GM18868 (cell line): ENCODE measurements around the gene CBX5.
A peak's percentile ranks its signal among the peaks of the same experiment; 100 is the strongest.
"Not testable (repeated sequence)": the region's sequence is repeated elsewhere in the genome, so short reads cannot be mapped to it uniquely, and the experiment has no call there.

Experiments used
- ATAC-seq: cut with Tn5 transposase; IDR thresholded peaks from one replicate; pipeline ENCODE4 v1.9.1; 2021; ENCODE audit warnings: mild to moderate bottlenecking, moderate library complexity; ENCODE audit not compliant: unreplicated experiment

Gene CBX5

DNA sequence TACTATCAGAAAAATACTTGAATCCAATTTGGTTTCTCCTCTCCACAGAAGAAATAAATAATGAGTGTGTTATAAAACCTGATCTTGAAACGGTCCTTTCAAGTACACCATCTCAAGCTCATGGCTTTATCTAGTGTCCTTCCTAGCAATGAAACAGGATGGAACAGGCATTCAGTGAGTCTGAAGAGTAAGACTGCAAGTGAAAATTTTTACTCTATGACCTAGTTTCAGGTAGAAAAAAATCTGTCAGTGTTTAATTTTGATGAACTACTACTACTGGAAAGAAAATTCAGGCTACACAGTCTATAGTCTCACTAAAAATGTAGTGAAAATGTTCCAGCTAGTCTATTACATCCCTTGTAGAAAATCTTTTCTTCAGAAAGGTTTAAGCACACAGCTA lies 7.7 kb downstream of the CBX5 start:
- ATAC-seq: no peak

DNA sequence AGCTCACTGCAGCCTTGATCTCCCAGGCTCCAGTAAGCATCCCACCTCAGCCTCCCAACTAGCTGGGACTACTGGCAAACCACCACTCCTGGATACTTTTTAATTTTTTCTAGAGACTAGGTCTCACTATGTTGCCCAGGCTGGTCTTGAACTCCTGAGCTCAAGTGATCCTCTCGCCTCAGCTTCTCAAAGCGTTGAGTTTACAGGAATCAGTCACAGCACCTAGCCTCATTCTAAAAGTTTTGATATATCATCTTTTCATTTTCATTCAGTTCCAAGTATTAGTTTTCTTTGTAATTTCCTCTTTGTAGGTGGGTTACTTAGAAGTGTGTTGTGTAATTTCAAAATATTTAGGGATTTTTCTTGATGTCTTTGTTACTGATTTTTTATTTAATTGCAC lies 9.6 kb downstream of the CBX5 start:
- no peak for ATAC-seq

DNA sequence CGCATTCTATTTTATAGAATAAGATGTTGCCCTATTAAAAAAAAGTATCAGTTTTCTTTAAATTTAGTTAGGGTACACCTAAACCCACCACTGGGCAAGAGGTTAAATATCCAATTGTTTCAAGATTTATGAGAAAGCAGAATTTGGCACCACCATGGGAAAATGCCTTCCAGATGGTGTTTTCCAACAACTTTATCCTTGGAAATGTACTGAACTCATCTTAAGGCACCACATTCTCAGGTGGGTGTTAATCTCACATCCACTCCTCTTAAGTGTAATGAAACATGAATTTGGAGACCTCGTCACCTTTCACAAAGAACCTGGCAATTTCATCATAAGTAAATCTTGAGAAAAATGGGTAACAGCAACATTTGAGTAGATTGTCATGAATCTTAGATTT lies 13.1 kb downstream of the CBX5 start:
- no peak for ATAC-seq

DNA sequence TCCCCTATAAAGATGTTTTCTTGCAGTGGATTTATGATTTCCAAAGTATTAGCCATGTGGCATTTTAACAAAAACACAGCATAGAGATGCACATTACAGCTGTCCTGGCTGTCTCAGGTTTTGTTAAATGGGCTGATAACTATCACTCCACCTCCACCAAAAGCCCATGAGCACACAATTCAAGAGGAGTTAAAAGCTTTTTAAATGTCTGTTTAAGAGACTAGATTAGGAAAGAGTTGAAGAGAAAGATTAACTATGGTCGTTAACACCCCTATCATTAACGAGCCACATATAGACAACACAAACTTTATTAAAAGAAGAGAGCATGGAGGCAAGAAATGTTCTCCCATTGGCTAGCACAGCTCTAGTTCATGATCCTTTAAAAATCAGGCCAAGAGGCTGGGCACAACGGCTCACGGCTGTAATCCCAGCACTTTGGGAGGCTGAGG lies 14.5 kb downstream of the CBX5 start:
- no peak for ATAC-seq

DNA sequence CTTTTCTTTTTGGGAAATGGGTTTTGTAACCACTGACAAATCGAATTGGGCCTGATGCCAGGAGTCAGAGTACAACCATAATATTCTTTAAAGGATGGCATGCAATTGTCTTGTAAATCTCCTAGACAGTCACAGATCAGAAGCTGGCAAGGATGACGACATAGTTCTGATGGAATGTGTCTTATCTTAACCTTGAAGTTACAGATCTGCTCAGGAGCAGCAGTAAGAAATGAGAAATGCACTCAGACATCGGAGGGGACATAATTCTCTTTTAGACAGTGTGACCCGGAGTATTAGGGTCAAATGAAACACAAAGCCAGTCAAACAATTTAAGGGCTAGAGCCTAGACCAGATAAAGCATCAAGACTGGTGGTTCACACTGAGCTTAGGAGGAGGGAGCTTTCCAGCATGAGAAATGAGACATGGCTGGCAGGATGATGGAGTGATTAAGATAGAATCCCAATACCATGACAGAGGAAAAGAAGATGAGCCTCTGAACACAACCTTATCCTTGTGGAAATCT lies 17.5 kb downstream of the CBX5 start:
- ATAC-seq: no peak

DNA sequence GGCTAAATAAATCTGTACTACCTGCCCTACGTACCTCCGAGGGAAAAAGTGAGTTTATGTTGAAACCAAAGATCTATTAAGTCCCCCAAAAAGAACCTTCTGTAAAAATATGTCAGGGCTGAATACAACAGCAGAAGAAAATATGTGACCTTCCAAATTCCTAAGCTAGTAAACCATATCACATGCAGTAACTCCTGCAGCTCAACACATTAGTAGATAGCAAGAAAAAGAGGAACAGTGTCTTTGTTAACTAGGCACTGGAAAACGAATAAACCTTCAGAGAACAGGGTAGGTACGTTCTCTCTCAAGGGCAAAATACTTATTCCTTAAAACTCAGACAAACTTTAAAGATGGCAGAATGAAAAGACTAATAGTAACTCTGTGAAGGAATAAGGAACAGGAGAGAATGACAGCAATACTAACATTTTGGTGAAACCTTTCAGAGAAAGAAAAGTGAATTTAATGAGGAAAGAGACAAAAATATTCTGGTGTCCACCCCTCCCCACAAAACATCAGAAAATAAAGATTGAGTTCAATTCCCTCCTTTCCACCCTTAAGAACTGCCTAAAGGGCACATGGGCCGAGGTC lies 18.0 kb downstream of the CBX5 start:
- ATAC-seq: no peak

DNA sequence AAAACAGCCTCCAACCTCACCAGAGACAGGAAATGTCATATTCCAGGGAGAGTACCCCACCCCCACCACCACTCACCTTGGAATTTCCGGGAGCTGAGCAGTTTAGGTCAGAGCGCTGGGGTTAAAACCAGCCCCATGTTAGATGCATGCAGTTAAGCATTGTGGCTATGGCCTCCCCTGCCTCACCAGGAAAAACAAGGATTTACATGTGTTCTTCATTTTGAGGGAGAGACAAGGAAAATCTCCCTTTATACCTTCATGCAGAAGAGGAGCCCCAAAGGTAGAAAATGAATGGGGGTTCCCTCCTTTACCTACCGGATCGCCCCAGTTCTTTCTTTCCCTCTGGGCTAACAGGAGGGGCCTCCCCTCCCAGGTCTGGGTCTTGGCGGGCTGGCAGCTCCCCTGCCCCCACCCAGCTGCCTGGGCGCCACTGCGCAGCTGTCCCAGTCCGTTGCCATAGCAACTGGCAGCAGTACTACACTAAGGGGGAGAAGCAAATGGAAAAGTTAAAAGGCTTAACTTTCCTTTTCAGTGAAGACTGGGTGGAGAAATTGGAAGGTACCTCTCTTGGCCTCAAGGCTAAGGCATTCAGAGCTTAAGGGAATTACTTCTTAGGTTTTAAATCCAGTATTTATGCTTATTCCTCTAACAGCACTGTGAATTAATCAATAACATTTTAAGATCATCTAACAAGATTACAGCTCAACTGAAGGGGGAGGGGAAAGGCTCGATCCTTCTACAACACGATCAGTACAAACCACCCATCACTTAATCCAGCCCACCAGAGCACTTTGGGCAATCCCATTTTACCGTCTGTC lies 20.5 kb downstream of the CBX5 start:
- peak; percentile 93 for ATAC-seq

DNA sequence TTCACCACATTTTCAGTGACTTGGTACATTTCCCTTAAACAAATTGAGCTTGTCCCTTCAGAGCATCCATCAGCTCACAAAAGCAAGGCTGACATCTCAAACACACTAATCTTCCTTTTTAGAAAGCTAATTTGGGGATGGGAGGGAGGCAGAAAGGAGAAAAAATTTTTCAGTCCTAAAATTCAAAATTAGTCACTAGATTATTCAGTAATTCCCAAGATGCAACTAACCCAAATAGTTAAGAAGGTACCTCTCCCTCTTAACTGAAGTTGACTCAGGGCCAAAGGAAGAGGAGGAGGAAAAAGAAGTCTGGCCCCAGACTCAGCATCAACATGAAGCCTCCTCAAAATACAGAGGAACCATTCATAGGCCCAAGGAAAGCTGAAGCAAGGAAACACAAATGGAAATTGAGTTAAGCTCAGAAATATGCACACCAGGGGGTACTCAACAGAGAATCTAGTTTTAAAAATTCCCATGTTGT lies 21.7 kb downstream of the CBX5 start:
- ATAC-seq: no peak

DNA sequence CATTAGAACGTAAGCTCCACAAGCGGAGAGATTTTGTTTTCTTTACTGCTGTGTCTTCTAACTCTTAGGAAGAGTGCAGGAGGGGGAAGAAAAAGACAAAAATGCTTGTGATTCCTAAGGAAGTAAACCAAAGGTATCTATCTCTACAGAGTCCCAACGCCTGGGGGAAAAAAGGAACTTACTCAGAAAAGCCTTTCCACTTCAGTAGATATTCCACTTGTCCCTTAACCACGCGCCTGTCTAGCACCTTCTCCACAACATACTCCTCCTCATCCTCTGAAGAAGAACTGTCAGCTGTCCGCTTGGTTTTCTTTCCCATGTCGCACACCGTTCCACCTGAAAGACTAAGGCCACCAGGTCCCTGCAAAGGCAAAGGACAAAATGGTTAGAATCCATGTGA lies 22.6 kb downstream of the CBX5 start:
- no peak for ATAC-seq

DNA sequence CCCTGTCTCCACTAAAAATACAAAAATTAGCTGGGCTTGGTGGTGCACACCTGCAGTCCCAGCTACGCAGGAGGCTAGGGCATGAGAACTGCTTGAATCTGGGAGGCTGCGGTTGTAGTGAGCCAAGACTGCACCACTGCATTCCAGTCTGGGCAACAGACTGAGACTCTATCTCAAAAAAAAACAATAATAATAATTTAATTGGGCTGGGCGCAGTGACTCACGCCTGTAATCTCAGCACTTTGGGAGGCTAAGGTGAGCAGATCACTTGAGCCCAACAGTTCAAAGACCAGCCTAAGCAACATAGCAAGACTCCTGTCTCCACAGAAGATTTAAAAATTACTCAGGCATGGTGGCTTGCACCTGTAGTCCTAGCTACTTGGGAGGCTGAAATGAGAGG lies 26.7 kb downstream of the CBX5 start:
- no peak for ATAC-seq

DNA sequence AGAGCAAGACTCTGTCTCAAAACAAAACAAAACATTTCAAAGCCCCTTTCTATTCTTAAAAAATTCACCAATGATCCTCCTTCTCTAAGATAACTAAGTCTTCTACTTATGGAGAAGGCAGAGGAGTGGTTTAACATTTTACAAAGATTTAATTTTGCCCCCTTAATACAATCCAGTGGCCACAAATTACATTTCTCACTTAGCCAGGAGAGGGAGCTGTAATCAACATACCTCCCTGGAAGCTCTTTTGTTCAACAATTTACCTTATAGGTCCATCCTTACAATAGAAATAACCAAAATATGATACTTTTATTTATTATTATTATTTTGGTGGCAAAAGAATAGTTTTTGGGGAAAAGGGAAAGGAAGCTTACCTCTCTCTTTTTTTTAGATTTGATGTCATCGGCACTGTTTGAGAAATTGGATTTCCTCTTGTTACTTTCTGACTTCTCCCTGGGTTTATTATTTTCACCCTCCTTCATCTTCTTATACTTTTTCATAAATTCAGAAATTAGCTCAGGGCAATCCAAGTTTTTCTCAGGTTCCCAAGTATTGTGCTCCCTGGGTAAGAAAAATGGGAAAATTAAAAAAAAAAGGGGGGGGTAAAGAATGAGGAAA lies 28.1 kb downstream of the CBX5 start:
- no peak for ATAC-seq

DNA sequence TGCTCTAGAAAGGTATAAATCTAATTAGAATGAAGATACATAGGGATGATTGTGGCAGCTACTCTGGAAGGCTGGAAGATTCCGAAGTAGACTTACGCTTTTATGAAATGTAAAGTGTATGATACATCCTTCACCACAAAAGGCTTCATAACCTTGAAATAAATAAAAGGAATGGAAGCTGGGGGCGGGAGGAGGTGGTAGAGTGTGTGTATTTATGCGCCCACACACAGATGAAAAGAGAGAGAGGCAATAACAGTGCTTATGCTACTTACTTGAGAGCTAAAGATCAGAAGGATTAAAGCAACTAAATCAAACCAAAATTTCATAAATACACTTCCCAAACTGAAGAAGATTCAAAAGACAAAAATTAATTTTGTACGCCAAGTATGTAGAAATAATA lies 30.4 kb downstream of the CBX5 start:
- ATAC-seq: no peak

DNA sequence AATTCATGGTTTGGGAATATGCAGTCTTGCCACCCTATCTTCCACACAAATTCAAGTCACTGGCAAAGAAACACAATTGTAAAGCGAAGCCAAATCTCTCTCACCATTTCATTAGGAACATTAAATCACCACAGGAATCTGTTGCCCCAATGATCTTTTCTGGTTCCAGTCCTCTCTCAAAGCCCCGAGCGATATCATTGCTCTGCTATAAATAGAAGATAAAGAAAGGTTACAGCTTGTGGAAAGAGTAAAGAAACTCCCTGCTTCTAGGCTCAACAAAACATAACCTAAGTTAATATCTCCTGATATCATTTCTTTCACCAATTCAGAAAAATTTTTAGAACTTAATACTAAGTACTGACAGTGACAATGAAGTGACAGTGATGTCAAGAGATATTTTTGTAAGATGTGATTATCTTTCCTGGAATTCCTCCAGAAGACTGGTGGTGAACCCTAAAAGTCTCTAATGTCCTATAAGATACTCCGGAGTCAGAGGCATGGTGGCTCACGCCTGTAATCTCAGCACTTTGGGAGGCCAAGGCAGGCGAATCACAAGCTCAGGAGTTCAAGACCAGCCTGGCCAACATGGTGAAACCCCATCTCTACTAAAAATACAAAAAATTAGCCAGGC lies 33.8 kb downstream of the CBX5 start:
- no peak for ATAC-seq

DNA sequence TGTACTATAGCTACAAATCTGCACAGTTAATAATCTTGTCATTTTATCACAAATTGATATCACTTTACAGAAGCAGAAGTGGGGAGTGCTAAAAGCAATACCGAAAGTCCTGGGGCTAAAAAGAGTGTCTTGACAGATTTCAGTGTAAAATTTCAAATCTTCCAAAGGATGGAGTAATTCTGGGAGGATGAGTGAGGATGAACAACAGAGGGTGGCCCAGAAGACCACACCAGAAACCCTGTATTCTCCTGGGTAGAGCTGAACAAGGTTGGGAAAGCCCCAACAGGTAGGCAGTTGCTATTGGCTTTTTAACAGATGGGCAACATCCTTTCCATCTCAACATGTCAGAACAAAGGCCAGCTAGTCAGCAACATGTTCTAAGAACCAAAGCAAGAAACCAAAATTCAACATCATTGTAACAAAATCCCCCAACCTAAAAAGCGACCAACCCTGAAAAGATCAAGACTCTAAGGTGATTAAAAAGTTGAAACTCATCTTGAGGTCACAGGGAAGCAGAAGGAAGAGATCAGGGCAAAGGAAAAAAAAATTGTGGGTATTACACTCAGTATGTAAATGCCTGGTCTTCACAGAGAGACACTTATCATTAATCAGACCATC lies 38.8 kb downstream of the CBX5 start:
- peak; percentile 78 for ATAC-seq

DNA sequence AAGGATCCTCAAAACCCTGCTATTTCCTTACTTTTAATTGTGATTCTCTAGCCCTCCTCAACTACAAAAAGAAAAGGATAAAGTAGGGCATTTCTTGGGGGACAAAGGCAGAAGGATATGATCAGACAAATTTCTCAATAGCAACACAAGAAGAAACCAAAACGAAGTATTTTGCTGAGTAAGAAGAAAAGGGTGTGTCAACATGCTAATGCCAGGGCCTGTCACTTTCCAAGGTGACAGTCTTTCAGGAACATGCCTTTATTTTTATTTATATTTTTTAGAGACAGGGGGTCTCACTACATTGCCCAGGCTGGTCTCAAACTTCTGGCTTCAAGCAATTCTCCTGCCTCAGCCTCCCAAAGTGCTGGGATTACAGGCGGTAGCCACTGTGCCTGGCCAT lies 39.8 kb downstream of the CBX5 start:
- no peak for ATAC-seq

DNA sequence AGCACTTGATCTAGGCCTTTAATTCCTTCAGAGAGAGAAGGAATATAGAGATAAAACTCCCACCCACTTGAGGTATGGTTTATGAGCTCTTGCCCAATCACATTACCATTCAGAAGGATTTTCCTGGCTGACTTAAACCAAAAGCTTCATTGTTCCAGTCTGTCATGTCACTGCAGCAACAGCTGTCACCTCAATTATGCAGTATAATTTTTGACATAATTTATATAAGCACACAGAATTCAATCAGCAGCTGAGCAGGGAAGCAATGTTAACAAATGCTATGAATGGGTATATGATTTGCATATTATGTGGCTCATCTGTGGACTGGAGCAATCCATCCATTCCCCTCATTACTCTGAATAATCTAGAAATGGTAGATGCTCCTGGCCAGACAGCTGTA lies 40.3 kb downstream of the CBX5 start:
- ATAC-seq: no peak

DNA sequence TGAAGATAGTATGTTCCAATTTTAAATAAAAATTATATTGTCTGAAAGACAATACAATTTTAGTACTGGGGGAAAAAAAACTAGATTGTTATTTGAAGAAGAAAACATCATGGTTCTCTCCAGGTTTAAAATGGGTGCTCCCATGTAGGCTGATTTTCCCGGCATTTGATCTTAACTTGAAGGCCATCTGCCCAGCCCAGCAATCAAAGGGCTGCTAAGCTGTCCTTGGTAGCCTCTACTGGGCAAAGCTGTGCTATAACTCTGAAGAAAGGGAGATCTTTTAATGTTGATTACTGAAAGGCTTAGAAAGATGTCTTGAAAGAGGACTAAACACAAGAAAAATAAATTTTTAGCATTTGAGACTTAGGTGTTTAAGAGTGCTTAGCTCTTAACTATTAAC lies 41.4 kb downstream of the CBX5 start:
- ATAC-seq: no peak

DNA sequence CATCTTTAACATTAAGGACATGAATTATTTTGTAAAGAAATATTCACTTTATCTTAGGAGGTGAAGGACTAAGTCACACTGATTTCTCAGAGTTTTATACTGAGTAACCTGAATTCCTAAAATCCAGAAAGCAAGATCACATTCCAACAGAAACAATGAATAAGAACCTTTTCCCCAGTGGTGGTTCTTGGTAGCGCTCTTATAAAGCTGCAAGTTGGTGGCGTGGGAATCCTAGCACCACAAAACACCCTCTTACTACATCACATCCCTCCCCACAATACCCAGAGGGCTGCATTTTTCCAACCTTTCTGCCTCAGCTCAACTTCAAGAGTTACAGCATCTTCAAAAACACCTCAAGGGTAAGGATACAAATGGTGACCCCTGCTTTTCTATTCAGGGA lies 47.1 kb downstream of the CBX5 start:
- ATAC-seq: no peak

DNA sequence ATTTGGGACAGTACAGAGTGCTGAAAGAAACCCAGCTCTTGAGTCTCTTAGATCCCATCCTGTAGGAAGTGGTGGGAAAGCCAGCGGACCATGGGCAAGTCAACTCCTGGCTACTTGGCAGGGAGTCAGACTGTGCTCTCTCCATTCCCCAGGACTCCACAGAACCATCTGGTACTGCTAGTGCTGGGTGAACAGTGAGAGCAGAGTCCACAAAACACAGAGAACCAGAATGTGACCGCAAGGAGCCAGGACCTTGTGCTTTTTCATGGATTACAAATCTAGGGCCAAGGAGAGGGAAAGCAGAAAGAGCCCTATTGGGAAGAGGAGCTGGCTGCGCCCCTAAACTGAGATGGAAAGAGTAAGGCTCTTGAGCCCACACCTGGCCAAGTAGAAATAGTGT lies 48.7 kb downstream of the CBX5 start:
- ATAC-seq: not testable (repeated sequence)

DNA sequence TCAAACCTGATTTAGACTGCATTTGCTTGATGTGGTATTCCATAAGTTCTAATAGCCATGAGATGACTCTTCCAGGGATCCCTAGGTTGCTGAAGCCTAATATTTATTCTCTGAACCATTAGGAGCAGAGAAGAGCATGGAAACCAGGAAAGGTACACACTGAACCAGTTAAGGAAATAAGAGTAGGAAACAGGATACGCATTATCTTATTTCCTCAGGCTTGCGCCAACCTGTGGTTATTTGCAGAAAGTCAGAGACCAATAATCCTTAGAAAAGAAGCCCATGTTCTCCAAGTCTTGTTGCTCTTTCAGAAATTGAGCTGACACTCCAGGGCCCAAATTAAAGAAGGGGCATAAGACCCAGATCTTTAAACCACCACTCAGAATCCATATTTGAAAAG lies 49.4 kb downstream of the CBX5 start:
- ATAC-seq: no peak

DNA sequence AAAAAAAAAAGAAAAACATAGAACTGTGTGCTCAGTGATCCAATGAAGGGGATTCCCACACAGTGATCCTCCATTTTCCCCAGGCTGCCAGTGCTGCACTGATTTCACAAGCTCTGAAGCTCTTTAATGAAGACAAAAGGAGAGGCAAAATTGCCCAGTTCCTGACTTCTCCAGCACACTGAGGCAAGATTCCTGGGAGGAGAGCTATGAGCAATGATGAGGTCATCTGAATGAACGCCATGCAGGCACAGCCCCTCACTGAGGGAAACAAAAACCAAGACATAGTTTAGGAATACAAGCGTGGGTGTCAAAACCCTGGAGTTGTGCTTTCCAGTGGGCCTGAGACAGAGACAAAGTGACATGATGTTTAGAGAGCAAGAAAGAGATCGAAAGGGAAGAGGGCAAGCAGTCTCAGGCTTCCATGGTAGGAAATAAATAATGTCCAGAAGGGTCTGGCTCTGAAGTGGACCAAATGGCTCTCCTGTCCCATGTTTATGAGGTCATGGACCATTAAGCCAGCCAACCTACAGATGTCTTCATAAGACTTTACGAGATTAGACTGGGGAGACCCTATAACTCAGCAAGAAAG lies 50.2 kb downstream of the CBX5 start:
- ATAC-seq: no peak
